Right lobe of liver (tissue), 4 donors: ENCODE measurements around the gene ALK.

Source experiments
- CTCF ChIP-seq, 4 donors: fragments of 200-600 bp in 3 of 4; fragments of 450-650 bp in 1 of 4; IDR thresholded peaks; one replicate each; pipeline versions ENCODE4 v1.5.1 to v1.8.0; 2016 to 2022; ENCODE audit warnings: antibody characterized with exemption in 4 of 4, mild to moderate bottlenecking in 2 of 4
- POLR2A ChIP-seq: fragments of 450-650 bp; IDR thresholded peaks from one replicate; pipeline ENCODE4 v1.6.1; 2017; ENCODE audit warnings: antibody characterized with exemption, mild to moderate bottlenecking
- donor health status: DM: no; HTN: no; CAD: no.
- donor health status: DM: no; HTN: no; CAD: no.
- donor health status: DM: no; HTN: yes; CAD: no.

DNA sequence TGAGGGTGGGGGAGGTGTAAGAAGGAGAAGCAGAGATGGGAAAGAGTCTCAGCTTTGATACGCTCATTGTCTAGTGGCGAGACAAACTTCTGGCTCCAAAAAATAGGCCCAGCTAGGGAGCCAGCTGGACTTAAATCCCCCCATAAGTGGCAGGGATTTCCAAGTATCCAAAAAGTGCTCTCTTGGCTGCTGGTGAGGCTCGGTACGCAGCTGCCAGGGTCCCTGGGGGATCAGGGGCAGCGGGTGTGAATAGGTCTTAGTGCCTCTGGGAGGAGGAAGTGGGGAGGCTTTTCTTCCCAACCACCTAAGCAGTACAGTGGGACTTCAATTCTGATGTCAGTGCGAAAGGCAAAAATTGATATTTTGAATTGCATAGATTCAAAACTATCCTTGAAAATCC, 73.5 kb downstream of the ALK start:
- TF ChIP-seq CTCF (IDR thresholded peaks at IDR 0.05) (no peak), POLR2A (no peak)
